B cell (primary cell): ENCODE results near the gene CTTN. TPM values are rescaled to one million over a fixed set of nuclear protein-coding genes. Genes with fewer than 3 reads are reported as not detected.

ENCODE experiments used
- ATAC-seq: fragments of 200-7000 bp; cut with Tn5 transposase; one replicate; pipeline ENCODE4 v1.10.0; 2021; ENCODE audit warnings: low read depth, mild to moderate bottlenecking, moderate number of reproducible peaks, moderate library complexity
- CTCF ChIA-PET: fragments of 350-600 bp; sonication (Branson Sonifier 250); formaldehyde crosslinking; loops from one replicate; lab custom pipeline; 2021; ENCODE audit warnings: antibody characterized with exemption, inconsistent platforms; lab: Charles Lee
- POLR2A ChIA-PET: fragments of 350-600 bp; sonication (Branson Sonifier 250); formaldehyde crosslinking; loops from one replicate; lab custom pipeline; 2021; ENCODE audit warnings: antibody characterized with exemption; lab: Charles Lee
- DNase-seq: peaks from one replicate; pipeline ENCODE4 v3.0.0; 2013
- H2AFZ ChIP-seq: 2 replicates; pipeline ENCODE4 v1.6.1; 2012; ENCODE audit warnings: mild to moderate bottlenecking, low read depth, low read length; ENCODE audit not compliant: insufficient read depth, poor library complexity, severe bottlenecking
- H3K27ac ChIP-seq, 2 donors: 1 replicate in 1 of 2; 2 replicates in 1 of 2; pipeline ENCODE4 v1.5.1; 2012 to 2013; ENCODE audit warnings: low read length in 2 of 2, mild to moderate bottlenecking in 2 of 2, moderate library complexity in 1 of 2
- H3K27me3 ChIP-seq, 4 experiments: fragments of 200-600 bp in 1 of 4; sonication (generic) in 1 of 4; replicated peaks in 1 of 4; 1 replicate in 2 of 4; 2 replicates in 2 of 4; pipeline versions ENCODE4 v1.6.1 to v1.7.0; 2013 to 2016; ENCODE audit warnings: low read length in 3 of 4, mild to moderate bottlenecking in 2 of 4, mixed read lengths in 1 of 4, moderate library complexity in 1 of 4; ENCODE audit not compliant: insufficient read depth in 4 of 4, control insufficient read depth in 3 of 4; ENCODE audit errors: control extremely low read depth in 1 of 4
- H3K36me3 ChIP-seq, 2 experiments: replicated peaks in 1 of 2; 1 replicate in 1 of 2; 2 replicates in 1 of 2; pipeline versions ENCODE4 v1.6.1 to v1.7.1; 2013; ENCODE audit warnings: low read length in 1 of 2; ENCODE audit not compliant: insufficient read depth in 2 of 2, control insufficient read depth in 1 of 2; ENCODE audit errors: control extremely low read depth in 1 of 2, extremely low read depth in 1 of 2
- H3K4me1 ChIP-seq, 2 donors: fragments of 200-600 bp in 1 of 2; sonication (generic) in 1 of 2; 1 replicate in 1 of 2; 2 replicates in 1 of 2; pipeline versions ENCODE4 v1.5.1 to v1.6.1; 2013 to 2017; ENCODE audit warnings: low read length in 2 of 2; ENCODE audit not compliant: control insufficient read depth in 2 of 2, insufficient read depth in 2 of 2
- H3K4me2 ChIP-seq: replicated peaks from 2 replicates; pipeline ENCODE3; 2012; ENCODE audit warnings: mild to moderate bottlenecking, low read depth, low read length; ENCODE audit not compliant: poor library complexity, severe bottlenecking
- H3K4me3 ChIP-seq, 5 experiments: fragments of 200-600 bp in 1 of 5; sonication (generic) in 1 of 5; 1 replicate in 3 of 5; 2 replicates in 2 of 5; pipeline versions ENCODE4 v1.5.1 to v1.7.0; 2011 to 2016; ENCODE audit warnings: low read length in 4 of 5, mild to moderate bottlenecking in 4 of 5, low read depth in 2 of 5, control low read depth in 1 of 5, moderate library complexity in 1 of 5; ENCODE audit not compliant: insufficient read depth in 1 of 5; ENCODE audit errors: control extremely low read depth in 1 of 5, extremely low read depth in 1 of 5
- H3K79me2 ChIP-seq: fragments of 200-600 bp; sonication (generic); one replicate; pipeline ENCODE4 v1.6.0; 2016; ENCODE audit warnings: low read length; ENCODE audit not compliant: control insufficient read depth, insufficient read depth
- H3K9ac ChIP-seq: fragments of 200-600 bp; sonication (generic); 2 replicates; pipeline ENCODE4 v1.6.1; 2017; ENCODE audit warnings: mild to moderate bottlenecking, low read length, moderate library complexity
- H3K9me3 ChIP-seq, 3 donors: one replicate each; pipeline versions ENCODE4 v1.6.1 to v1.7.1; 2013; ENCODE audit warnings: low read length in 2 of 3; ENCODE audit not compliant: control insufficient read depth in 2 of 3, insufficient read depth in 1 of 3; ENCODE audit errors: control extremely low read depth in 1 of 3
- H4K20me1 ChIP-seq: 2 replicates; pipeline ENCODE4 v1.6.0; 2012; ENCODE audit warnings: mild to moderate bottlenecking, low read length; ENCODE audit not compliant: insufficient read depth, control insufficient read depth, poor library complexity, severe bottlenecking
- H3K27ac Mint-ChIP-seq: one replicate; pipeline ENCODE4 v1.8.0; 2021; ENCODE audit warnings: mixed read lengths
- H3K27me3 Mint-ChIP-seq: one replicate; pipeline ENCODE4 v1.8.0; 2021; ENCODE audit warnings: mixed read lengths
- H3K4me1 Mint-ChIP-seq: one replicate; pipeline ENCODE4 v1.8.0; 2021; ENCODE audit warnings: mixed read lengths
- H3K4me3 Mint-ChIP-seq: one replicate; pipeline ENCODE4 v1.8.0; 2021; ENCODE audit warnings: mixed read lengths
- H3K9me3 Mint-ChIP-seq: one replicate; pipeline ENCODE4 v1.8.0; 2022; ENCODE audit warnings: mixed read lengths; ENCODE audit not compliant: insufficient read depth
- CTCF ChIP-seq: fragments of 200-600 bp; IDR thresholded peaks from one replicate; pipeline ENCODE4 v1.8.0; 2022; ENCODE audit warnings: antibody characterized with exemption, mild to moderate bottlenecking
- EZH2 ChIP-seq: IDR thresholded peaks from 2 replicates; pipeline ENCODE4 v1.6.1; 2012; ENCODE audit warnings: borderline replicate concordance, low read depth, mild to moderate bottlenecking, moderate library complexity, low read length; ENCODE audit not compliant: insufficient read depth, poor library complexity, severe bottlenecking
- WGBS: methylation state at CpG from one replicate; pipeline ENCODE4 v1.1.5; 2013; ENCODE audit warnings: missing lambda C conversion rate; ENCODE audit not compliant: insufficient coverage; 5-methylcytosine and 5-hydroxymethylcytosine counted together
- intact Hi-C: fragments of 100-400 bp; cut with micrococcal nuclease; formaldehyde crosslinking; loops from one replicate; pipeline ENCODE4 v1.10.0; 2022
- polyA plus RNA-seq: library from polyadenylated mRNA; depleted of rRNA; stranded (reverse); fragments of >200 nt; gene quantifications from 2 replicates; pipeline ENCODE4 v1.2.3, GENCODE V29; 2012
- total RNA-seq, 2 donors: library from RNA; stranded (reverse); fragments of 120-200 nt in 1 of 2; gene quantifications; 1 replicate in 1 of 2; 2 replicates in 1 of 2; pipeline versions ENCODE4 v1.2.3 to v1.2.4, GENCODE V29; 2013 to 2022

The CTTN gene
- total and polyA plus RNA-seq, 2 donors (not counting 1 experiment from before 2014, with no cell fraction given) = 0.34 TPM; not detected in 1

DNA sequence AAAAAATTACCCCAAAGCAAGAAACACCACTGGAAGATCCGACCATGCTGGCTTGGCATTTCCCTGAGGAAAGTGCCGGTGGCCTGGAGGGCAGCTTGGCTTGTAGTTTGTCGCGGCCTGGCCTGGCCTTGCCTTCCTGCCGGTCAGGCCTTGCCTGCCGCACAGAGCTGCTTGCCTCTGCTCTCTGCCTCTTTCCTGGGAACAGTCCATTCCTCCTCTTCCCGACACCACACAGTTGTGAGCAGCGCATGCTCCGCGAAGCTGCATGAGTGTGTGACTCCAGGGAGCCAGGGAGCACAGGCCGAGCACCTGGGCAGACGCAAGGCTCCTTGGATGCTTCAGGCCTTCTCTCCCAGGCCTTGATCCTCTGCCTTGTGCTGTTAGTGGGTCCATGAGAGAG lies 19.8 kb downstream of the CTTN start:
- Histone ChIP-seq H2AFZ (no peak overlapping the region), H3K79me2 (no peaks in the 10 kb centered on the region), H3K36me3 (no peaks in the 10 kb centered on the region), H3K4me3 (no peak overlapping the region), H3K9me3 (no peaks in the 10 kb centered on the region), H3K4me2 (no peak overlapping the region), H3K4me1 (no peaks in the 10 kb centered on the region), H4K20me1 (no peaks in the 10 kb centered on the region), H3K9ac (no peak overlapping the region), H3K27me3 (peaks cover 0 to 27% (median 0%) of the 10 kb centered on the region in 4 experiments), H3K27ac (no peak overlapping the region)
- Mint-ChIP-seq H3K27me3 (peaks cover 35% of the 10 kb centered on the region), H3K4me3 (no peak overlapping the region), H3K4me1 (no peaks in the 10 kb centered on the region), H3K27ac (no peak overlapping the region), H3K9me3 (no peaks in the 10 kb centered on the region)
- WGBS = 96% methylated on average over 12 of the region's 12 CpGs
- ATAC-seq (no peak), DNase-seq (no peak)
- CTCF ChIA-PET = no interaction called here
- no peak for TF ChIP-seq EZH2
- TF ChIP-seq CTCF = no peak
- intact Hi-C loops = no loop called here
- POLR2A ChIA-PET = interaction anchor here (0.7 kb wide), 1 partner anchor 20 kb away, joined by 4 read pairs; no protein-coding TSS in a partner anchor

DNA sequence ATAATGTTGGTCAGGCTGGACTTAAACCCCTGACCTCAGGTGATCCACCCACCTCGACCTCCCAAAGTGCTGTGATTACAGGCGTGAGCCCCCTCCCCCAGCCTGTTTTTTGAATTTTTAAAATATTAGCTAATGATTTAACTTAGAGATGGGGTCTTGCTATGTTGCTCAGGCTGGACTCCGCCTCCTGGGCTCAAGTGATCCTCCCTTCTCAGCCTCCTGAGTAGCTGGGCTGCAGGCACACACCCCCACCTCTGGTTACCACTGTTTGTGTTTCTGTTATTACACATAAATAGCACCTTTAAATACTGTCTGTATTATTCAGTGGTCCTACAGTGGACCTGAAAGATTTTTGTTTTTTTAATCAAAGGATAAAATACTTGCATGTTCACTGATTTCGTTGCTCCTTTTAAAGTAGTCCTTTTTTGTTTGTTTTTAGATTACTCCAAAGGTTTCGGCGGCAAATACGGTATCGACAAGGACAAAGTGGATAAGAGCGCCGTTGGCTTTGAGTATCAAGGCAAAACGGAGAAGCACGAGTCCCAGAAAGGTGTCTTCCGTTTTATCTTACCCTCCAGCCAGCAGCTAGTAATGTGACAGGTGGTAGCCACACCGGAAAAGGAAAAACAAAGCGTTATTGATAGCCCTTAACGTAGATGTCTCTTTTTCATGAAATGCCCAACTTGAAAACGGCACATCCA lies 21.1 kb downstream of the CTTN start:
- Histone ChIP-seq H3K27ac (no peak overlapping the region), H3K4me1 (no peaks in the 10 kb centered on the region), H4K20me1 (no peaks in the 10 kb centered on the region), H3K9ac (no peak overlapping the region), H3K4me2 (no peak overlapping the region), H2AFZ (no peak overlapping the region), H3K4me3 (no peak overlapping the region), H3K9me3 (peaks cover 0 to 4% (median 0%) of the 10 kb centered on the region in 3 donors), H3K36me3 (no peaks in the 10 kb centered on the region), H3K27me3 (peaks cover 0 to 26% (median 0%) of the 10 kb centered on the region in 4 experiments), H3K79me2 (no peaks in the 10 kb centered on the region)
- no peak overlapping the region for H3K4me3 Mint-ChIP-seq
- intact Hi-C loops = no loop called here
- H3K27ac Mint-ChIP-seq = no peak overlapping the region
- DNase-seq (no peak), ATAC-seq (no peak)
- H3K4me1 Mint-ChIP-seq = no peaks in the 10 kb centered on the region
- CTCF ChIA-PET = no interaction called here
- 95% methylated on average over 8 of the region's 17 CpGs for WGBS
- H3K9me3 Mint-ChIP-seq = no peaks in the 10 kb centered on the region
- POLR2A ChIA-PET = no interaction called here
- peaks cover 42% of the 10 kb centered on the region for H3K27me3 Mint-ChIP-seq
- TF ChIP-seq CTCF (no peak), EZH2 (no peak)
